ENCODE results near the gene PLCXD1. TPM values are rescaled to one million over a fixed set of nuclear protein-coding genes. Genes with fewer than 3 reads are reported as not detected.

Gene PLCXD1
- total and polyA plus RNA-seq, 9 of the 15 experiments (the other 6 are each of a cell fraction or from before 2014, with no cell fraction given) = 6.0 to 60.2 (median 39.5) TPM

- TF ChIP-seq DNMT1 (IDR thresholded peaks at IDR 0.05) (no peak), KAT2B (IDR thresholded peaks at IDR 0.05; ENCODE audit: low read depth, low read length) (no peak), FOXJ2 (tag; IDR thresholded peaks at IDR 0.05) (no peak), NFE2L1 (tag; IDR thresholded peaks at IDR 0.05; ENCODE audit: borderline replicate concordance, low read depth) (no peak), POLR2AphosphoS5 (IDR thresholded peaks at IDR 0.05; ENCODE audit: control insufficient read depth, insufficient read depth, low read depth, low read length) (no peak), ZNF41 (CRISPR knock-in tag; conservative IDR thresholded peaks at IDR 0.05) (no peak), ZNF695 (CRISPR knock-in tag; IDR thresholded peaks at IDR 0.05) (no peak), ZFP1 (CRISPR knock-in tag; IDR thresholded peaks at IDR 0.05) (no peak), MYNN (IDR thresholded peaks at IDR 0.05) (no peak), MYNN (CRISPR knock-in tag; IDR thresholded peaks at IDR 0.05) (no peak), CREB3 (tag; conservative IDR thresholded peaks at IDR 0.05; ENCODE audit: low read depth) (no peak), NFATC3 (IDR thresholded peaks at IDR 0.05) (no peak), HDAC6 (IDR thresholded peaks at IDR 0.05; ENCODE audit: low read depth, low read length) (no peak), TFE3 (CRISPR knock-in tag; IDR thresholded peaks at IDR 0.05) (peak; percentile 97), NONO (IDR thresholded peaks at IDR 0.05; ENCODE audit: low read depth in 2 of 2, low read length in 1 of 2) (no peak), ZNF3 (CRISPR knock-in tag; IDR thresholded peaks at IDR 0.05) (no peak), TFAM (CRISPR knock-in tag; conservative IDR thresholded peaks at IDR 0.05) (no peak), ZNF232 (CRISPR knock-in tag; IDR thresholded peaks at IDR 0.05) (no peak)
- TF ChIP-seq, protein P1, sequence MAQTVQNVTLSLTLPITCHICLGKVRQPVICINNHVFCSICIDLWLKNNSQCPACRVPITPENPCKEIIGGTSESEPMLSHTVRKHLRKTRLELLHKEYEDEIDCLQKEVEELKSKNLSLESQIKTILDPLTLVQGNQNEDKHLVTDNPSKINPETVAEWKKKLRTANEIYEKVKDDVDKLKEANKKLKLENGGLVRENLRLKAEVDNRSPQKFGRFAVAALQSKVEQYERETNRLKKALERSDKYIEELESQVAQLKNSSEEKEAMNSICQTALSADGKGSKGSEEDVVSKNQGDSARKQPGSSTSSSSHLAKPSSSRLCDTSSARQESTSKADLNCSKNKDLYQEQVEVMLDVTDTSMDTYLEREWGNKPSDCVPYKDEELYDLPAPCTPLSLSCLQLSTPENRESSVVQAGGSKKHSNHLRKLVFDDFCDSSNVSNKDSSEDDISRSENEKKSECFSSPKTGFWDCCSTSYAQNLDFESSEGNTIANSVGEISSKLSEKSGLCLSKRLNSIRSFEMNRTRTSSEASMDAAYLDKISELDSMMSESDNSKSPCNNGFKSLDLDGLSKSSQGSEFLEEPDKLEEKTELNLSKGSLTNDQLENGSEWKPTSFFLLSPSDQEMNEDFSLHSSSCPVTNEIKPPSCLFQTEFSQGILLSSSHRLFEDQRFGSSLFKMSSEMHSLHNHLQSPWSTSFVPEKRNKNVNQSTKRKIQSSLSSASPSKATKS (CRISPR knock-in tag; IDR thresholded peaks at IDR 0.05) = no peak
- TF ChIP-seq, protein P2, sequence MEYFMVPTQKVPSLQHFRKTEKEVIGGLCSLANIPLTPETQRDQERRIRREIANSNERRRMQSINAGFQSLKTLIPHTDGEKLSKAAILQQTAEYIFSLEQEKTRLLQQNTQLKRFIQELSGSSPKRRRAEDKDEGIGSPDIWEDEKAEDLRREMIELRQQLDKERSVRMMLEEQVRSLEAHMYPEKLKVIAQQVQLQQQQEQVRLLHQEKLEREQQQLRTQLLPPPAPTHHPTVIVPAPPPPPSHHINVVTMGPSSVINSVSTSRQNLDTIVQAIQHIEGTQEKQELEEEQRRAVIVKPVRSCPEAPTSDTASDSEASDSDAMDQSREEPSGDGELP (CRISPR knock-in tag; IDR thresholded peaks at IDR 0.05; ENCODE audit: borderline replicate concordance) = peak; percentile 91
- TF ChIP-seq, protein P3, sequence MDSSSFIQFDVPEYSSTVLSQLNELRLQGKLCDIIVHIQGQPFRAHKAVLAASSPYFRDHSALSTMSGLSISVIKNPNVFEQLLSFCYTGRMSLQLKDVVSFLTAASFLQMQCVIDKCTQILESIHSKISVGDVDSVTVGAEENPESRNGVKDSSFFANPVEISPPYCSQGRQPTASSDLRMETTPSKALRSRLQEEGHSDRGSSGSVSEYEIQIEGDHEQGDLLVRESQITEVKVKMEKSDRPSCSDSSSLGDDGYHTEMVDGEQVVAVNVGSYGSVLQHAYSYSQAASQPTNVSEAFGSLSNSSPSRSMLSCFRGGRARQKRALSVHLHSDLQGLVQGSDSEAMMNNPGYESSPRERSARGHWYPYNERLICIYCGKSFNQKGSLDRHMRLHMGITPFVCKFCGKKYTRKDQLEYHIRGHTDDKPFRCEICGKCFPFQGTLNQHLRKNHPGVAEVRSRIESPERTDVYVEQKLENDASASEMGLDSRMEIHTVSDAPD (CRISPR knock-in tag; IDR thresholded peaks at IDR 0.05) = no peak
These were observed 37.8 kb downstream of the PLCXD1 start, which contains the start of gene GTPBP6 (continued) for GRCh38 chrX:318739-319578.
